HG02943 (cell line): ENCODE measurements around the gene MKX.

Experiments
- ATAC-seq: cut with Tn5 transposase; IDR thresholded peaks from one replicate; pipeline ENCODE4 v1.9.1; 2021; ENCODE audit warnings: mild to moderate bottlenecking, low read depth, moderate library complexity; ENCODE audit not compliant: unreplicated experiment

Gene MKX, protein sequence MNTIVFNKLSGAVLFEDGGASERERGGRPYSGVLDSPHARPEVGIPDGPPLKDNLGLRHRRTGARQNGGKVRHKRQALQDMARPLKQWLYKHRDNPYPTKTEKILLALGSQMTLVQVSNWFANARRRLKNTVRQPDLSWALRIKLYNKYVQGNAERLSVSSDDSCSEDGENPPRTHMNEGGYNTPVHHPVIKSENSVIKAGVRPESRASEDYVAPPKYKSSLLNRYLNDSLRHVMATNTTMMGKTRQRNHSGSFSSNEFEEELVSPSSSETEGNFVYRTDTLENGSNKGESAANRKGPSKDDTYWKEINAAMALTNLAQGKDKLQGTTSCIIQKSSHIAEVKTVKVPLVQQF

GRCh38 chr10:27745732-27746396 lies at the start of gene MKX:
Gene MKX (minus strand): TSS chr10:27745819. CDS start chr10:27743415, 2,404 bp downstream.
- ATAC-seq = no peak

- ATAC-seq = no peak
These were observed 48.5 kb upstream of the MKX start for GRCh38 chr10:27794157-27794556.

- no peak for ATAC-seq
These were observed 46.6 kb upstream of the MKX start for GRCh38 chr10:27792216-27792615.

GRCh38 chr10:27784272-27784671 lies 38.7 kb upstream of the MKX start:
- ATAC-seq = no peak

DNA sequence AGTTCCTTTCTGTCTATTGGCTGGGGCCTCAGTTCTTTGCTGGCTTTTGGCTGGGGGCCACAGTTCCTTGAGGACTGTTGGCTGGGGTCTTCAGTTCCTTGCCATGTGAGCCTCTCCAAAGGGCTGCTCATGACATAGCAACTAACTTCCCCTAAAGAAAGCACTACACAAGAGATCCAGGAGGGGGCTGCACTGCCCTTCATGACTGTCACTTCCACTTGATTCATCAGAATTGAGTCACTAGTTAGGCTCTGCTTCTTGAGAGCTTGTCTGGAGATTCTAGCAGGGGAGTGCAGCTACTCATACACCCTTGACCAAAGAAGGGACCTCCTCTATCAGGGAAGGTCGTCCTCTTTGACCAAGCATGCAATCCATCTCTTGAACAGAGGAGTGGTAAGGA lies 38.0 kb upstream of the MKX start:
- no peak for ATAC-seq

DNA sequence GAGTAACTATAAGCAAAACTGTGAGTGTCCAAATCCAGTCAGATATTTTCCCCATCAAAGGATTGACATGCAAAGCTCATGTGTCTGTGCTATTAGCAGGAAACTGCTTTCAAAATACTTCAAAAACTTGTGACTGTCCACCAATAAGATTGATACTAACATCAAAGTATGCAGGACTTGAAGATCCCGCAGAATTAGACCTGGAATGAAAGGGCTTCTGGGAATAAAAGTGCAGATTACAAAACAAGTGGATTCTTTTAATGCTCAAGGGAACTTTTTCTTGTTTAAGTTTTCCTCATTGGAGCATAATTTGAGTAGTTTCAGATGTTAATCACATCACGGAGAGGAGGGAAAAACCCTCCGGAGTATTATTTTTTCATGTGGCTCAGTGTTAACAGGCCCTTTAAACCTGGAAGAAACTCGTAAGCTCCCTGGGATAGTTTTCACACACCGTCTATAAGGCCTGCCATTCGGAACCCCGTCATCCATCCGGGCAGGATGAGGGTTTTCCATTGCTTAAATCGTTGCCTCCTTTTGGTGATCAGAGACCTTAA lies 33.9 kb upstream of the MKX start:
- ATAC-seq = no peak

- ATAC-seq = no peak
These were observed 29.2 kb upstream of the MKX start for GRCh38 chr10:27774831-27775230.

GRCh38 chr10:27771231-27771630 lies 25.6 kb upstream of the MKX start:
- no peak for ATAC-seq

GRCh38 chr10:27770181-27770580 lies 24.6 kb upstream of the MKX start:
- ATAC-seq = no peak

DNA sequence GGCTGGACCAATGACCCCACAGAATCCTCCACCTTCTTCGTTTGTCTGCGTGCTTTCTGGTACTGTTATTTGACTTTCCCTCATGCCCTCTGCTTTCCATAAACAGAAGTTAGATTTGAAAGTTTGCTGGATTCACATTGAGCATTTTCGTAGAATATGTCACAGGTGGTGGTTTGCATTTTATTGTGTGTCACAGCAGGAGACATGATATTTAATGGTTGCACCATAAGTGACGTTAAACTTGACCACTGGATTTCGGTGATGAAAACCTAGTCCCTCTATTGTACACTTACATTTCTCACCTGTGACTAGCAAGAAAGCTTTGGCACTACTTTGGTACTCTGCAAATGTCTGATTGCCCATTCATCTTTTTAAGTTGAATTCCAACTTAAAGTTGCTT lies 15.2 kb upstream of the MKX start:
- ATAC-seq = no peak

DNA sequence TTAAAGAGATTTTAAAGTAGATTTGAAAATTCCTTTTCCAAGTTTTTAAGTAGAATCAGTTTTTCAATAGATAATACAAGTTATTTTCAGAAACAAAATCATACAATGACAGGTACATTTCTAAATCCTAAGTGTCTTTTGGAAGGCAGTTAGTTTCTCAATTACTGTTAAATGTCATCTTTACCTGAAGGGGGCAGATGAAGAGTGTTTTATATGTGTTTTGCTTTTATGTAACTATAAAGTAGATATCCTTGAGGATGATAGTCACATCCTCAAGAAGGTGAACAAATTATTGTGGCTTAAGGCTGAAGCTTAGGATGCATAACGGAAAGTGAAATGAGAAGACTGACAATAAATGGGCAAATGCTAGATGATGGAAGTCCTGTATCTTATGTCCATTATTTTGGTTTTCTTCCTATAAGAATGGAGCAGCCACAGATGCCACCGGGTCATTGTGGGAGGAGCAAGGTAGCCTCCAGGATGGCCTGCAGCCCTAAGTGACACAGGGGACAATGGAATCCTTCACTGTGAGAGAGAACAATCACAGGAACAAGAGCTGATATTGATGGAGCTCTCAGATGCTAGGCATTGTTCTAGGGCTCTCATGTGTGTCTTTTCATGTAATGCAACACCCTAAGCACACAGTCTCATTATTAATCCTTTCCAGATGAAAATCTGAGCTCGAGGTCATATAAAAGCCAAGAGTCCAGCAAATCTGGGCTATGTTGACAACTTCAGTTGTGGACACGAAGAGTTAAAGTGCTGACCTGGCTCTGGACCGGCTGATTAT lies 14.1 kb upstream of the MKX start:
- ATAC-seq = no peak

DNA sequence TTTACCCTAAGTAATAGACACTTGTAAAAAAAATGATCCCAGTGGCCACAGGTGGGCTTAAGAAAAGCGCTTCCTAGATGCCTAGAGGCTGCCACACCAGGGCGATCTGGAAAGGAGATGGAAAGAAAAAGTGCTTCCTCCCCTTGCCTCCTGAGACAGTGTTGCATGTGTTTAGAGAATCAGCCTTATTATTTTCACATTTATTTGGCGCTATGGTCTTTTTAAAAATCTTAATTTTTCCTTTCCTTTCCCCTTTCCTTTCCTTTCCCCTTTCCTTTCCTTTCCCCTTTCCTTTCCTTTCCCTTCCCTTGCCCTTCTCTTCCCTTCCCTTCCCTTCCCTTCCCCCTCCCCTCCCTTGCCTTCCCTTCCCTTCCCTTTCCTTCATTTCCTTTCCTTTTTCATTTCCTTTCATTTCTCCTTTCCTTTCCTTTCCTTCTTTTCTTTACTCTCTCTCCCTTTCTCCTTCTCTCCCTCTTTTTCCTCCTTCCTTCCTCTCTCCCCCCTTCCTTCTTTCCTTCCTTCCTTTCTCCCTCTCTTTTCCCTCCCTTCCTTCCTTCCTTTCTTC lies 7.1 kb upstream of the MKX start:
- ATAC-seq = no peak

DNA sequence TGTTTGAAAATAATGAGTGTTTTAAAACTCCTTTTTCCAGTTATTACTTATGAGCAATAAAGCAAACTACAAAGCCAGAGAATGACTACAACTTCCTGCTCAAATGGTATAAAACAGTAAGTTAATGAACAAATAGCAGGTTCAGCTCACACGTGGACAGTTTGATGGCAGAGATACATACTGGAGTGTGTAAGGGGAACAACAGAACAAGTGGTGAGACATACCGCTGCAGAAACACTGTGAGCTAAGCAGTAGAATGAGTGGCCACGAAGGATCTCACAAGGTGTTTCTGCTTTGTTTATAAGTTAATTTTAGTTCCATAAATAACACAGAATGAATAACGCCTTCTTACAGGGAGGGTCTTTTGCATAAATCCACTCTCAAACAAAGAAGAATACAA lies 3.0 kb upstream of the MKX start:
- no peak for ATAC-seq

DNA sequence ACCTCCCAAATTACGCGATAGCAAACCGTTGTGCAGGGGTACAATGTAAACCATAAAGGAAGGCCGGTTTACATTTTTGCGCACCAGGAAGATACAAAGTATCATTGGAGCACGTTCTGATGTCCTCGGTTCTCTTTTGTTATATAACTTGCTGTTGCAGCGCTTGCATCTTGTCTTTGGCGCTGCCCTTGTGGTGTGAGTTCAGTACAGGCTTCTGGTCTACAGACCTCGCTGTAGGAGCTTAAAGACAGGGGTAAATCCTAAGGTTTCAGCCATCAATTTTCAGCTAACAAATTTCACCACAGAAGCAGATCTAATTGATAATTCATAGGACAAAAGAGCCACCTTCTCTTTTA lies 1.5 kb upstream of the MKX start:
- no peak for ATAC-seq

GRCh38 chr10:27746397-27747095 lies 927 bp upstream of the MKX start:
- no peak for ATAC-seq

DNA sequence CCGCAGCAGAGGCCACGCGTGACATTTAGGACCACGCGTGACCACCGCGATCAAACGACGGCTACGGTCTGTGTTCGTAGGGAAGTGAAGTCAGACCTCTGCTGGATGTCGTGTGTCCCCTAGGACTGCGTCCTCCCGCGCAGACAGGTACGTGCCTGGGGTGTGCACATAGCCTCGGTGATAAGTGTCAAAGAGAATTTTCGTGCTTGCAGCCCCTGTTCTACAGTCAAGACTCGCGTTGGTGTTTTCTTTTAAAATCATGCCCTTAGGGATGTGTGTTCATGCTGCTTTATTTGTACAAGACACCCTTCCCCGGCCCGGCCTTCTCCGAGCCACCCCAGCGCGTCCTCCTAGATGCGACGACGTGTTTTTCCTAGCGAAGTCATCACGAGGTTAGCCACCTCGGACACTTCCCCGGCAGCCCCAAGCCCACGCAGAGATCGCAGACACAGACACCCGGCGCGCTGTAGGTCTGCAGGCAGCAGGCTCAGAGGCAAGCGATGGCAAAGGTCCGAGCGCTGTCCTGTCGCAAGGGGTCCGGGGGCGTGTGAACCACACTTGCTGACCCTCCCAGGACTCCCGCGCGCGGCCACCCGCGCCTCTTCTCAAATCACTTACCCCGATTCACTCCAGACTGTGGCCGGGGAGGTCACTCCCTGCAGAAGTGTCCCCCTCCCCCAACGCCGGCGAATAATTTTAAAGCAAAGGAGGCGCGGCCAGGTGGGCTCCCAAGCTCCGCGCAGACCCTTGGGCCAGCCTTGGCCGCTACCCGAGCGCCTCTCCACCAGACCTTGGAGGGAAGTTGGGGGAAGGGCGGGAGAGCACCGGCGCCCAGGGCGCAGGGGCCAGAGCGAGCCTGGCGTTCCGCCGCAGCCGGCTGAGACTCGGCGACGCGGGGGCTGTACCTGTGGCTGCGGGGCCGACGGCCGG lies 552 bp downstream of the MKX start:
- no peak for ATAC-seq

- no peak for ATAC-seq
These were observed 1.5 kb downstream of the MKX start for GRCh38 chr10:27743877-27744801.
